GM19395 (cell line): ENCODE results near the gene NSUN2.
"Not testable (repeated sequence)": the region's sequence is repeated elsewhere in the genome, so short reads cannot be mapped to it uniquely, and the experiment has no call there.

Experiments
- ATAC-seq: cut with Tn5 transposase; IDR thresholded peaks from one replicate; pipeline ENCODE4 v1.9.1; 2021; ENCODE audit warnings: mild to moderate bottlenecking, moderate library complexity; ENCODE audit not compliant: unreplicated experiment

Gene NSUN2

DNA sequence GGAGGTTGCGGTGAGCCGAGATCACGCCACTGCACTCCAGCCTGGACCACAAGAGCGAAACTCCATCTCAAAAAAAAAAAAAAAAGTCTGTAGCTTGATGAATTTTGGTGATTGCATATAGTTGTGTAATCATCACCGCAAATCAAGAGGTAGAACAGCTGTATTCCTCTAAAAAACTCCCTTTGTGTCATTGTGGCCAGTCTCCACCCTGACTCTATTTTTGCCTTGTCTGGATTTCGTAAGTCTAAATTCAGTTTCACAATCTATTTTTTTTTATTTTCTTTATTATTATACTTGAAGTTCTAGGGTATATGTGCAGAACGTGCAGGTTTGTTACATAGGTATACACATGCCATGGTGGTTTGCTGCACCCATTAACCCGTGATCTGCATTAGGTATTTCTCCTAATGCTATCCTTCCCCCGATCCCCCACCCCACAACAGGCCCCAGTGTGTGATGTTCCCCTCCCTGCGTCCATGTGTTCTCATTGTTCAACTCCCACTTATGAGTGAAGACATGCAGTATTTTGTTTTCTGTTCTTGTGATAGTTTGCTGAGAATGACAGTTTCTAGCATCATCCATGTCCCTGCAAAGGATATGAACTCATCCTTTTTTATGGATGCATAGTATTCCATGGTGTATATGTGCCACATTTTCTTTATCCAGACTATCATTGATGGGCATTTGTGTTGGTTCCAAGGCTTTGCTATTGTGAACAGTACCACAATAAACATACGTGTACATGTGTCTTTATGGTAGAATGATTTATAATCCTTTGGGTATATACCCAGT, 12.9 kb upstream of the NSUN2 start:
- ATAC-seq = not testable (repeated sequence)

- no peak for ATAC-seq
These were observed 12.0 kb upstream of the NSUN2 start for GRCh38 chr5:6644794-6645241.

GRCh38 chr5:6642655-6643054, 9.8 kb upstream of the NSUN2 start:
- no peak for ATAC-seq

GRCh38 chr5:6638236-6638635, 5.4 kb upstream of the NSUN2 start:
- no peak for ATAC-seq

DNA sequence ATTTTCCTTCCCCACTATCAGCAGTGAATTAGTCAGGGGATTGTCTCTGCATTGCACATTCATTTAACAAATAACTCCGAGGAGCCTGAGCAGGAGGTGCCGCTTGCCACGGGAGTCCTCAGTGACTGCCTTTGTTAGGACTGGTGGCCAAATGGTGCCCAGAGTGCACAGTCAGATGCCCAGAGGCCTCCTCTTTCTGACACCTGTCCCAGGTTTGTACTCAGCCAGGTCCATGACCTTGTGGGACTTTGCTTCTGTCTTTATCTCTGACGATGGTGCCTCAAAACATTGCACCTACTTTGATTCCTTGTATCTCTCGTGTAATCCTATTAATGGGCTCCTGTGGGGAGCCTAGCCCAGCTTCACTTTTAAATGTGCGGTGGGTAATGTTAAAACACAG, 4.7 kb upstream of the NSUN2 start:
- no peak for ATAC-seq

DNA sequence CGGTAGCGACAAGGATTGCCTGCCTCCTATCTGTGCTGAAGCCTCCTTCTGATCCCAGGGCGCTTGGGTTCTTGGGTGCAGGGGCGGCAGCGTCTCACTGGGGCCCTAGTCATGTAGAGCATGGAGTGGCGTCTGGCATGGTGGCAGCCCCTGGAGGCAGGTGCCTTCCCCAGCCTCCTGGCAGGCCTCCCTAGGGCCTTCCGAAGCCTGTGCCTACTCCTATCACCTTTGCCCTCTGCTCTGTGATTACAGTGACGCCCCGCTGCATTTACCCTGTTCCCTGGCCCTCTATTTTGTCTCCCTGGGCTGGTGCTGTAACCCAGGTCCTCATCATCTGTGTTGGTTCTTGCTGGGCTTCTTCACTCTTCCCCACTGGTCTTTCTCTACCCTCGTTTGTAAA, 4.2 kb upstream of the NSUN2 start:
- no peak for ATAC-seq

GRCh38 chr5:6636293-6636692, 3.4 kb upstream of the NSUN2 start:
- ATAC-seq = no peak

DNA sequence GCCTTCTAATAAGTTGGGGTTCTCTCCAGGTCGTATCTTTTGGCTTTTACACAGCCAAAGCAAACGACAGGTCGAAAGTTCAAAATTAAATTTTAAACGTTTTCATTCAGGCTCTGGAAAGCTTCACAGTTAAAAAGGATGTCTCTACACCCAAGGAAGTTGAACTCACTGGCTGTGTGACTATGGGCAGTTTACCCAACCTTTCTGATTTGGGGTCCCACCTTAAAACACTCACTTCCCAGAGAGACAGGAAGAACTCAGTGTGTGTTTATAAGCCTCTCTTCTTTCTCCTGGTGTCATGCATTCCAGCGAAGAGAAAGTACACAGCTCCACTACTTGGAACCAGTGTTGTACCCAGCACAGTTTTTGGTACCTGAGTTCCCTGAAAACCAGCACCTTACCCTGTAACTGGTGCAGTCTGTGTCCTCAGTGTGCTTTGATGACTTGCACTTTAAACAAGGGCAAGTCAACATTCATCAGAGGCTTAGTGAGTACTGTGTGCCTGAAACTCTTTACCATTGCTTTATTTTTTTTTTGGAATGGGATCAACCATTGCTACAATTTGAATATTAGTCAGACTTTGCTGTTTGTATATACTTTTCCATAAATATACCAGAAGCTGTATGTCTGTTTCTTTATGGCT, 2.1 kb upstream of the NSUN2 start:
- no peak for ATAC-seq

- no peak for ATAC-seq
These were observed 1.5 kb upstream of the NSUN2 start for GRCh38 chr5:6634306-6634705.

- ATAC-seq = peak; percentile 58
These were observed 813 bp upstream of the NSUN2 start for GRCh38 chr5:6633469-6634245.

DNA sequence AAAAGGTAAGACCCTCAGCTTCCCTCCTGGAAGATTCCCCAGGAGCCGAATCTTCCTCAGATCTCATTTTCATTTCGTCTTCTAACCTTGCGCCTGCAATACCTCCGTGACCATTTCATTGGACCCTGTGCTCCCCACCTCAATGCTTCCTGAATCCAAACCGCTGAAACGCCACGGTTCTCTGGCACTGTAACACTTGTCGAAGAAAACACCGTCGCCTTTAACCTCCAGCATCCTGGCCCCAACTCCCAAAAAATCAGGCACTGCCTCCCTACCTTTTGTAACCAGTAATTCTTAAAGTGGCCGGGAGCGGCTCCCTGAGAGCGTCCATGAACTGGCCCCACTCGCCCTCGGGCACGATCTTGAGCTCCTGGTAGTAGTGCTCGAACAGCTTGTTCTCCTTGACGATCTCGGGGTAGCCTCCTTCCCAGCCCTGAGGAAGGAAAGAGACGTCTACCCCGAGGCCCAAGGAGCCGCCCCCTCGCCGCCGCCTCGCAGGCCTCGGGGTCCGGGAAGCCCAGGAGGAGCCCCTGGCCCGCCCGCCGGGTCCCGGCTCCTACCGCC, 438 bp downstream of the NSUN2 start:
- ATAC-seq = peak; percentile 25

- no peak for ATAC-seq
These were observed 1.4 kb downstream of the NSUN2 start for GRCh38 chr5:6631441-6631840.

DNA sequence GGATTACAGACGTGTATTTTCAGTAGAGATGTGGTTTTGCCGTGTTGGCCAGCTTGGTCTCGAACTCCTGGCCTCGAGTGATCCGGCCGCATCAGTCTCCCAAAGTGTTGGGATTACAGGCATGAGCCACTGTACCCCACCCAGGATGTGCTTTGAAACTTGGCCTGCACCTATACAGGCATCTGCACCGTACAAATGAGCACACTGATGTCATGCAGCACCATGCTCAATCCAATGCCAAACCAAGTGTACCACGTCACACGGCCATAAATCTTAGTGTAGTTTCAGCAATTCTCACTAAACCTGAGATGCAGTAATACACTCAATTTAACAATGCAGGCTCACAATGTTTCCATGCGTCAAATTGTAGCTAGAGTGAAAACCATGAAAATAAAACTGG, 6.3 kb downstream of the NSUN2 start:
- no peak for ATAC-seq

GRCh38 chr5:6623941-6624340, 8.9 kb downstream of the NSUN2 start:
- ATAC-seq = no peak

GRCh38 chr5:6623228-6623627, 9.6 kb downstream of the NSUN2 start:
- no peak for ATAC-seq

GRCh38 chr5:6616632-6617031, 16.2 kb downstream of the NSUN2 start:
- no peak for ATAC-seq

DNA sequence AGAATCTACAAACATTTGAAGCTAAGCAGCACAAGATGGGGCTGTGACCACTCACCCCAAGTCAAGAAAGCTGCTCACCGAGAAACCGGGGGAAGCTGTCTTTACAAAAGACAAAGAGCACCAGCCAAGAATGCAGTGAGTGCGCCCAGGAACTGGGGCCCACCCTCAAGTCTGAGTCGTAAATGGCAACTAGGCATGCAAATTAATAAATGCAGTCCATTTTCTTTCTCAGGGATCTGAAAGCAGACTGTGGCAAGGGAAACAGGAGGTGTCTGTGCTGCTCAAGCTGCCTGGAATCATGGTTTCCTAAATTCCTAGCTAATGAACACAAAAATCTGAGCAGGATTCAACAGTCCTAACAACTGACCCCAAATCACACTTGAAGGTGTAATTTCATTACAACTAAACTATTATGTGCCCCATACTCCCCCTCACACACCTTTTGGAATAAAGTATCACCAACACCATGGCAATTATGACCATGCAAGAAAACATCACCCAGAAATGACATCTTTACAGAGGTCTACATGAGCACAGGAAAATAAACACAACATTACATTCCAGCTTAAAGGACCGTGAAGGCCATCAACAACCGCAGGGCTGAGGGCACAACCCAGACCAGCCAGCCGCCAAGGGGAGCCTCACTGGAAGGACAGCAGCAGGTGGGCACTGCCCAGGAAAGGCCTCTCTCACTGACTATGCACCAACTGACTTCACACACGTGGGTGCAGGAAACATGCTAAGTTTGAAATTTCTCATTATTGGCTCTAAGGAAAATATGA, 17.6 kb downstream of the NSUN2 start:
- no peak for ATAC-seq

GRCh38 chr5:6611334-6612256, 21.2 kb downstream of the NSUN2 start:
- no peak for ATAC-seq

DNA sequence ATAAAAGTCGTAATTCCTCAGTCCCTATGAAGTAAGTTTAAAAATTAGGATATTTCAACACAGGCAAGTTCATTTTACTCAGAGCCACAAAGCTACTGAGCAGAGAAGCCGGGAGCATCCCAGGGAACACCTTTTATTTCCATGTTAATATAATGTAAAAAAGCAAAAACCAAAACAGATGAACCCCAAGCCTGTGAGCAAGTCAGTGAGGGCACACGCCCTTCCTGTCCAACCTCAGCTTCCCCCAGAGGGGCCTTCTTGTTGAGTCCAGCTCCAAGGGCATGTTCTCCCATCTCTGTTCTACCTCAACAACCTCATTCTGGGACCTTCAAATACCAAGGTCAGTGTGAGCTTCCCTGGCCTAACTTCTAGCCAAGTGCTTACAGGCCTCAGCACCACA, 24.8 kb downstream of the NSUN2 start:
- ATAC-seq = no peak

DNA sequence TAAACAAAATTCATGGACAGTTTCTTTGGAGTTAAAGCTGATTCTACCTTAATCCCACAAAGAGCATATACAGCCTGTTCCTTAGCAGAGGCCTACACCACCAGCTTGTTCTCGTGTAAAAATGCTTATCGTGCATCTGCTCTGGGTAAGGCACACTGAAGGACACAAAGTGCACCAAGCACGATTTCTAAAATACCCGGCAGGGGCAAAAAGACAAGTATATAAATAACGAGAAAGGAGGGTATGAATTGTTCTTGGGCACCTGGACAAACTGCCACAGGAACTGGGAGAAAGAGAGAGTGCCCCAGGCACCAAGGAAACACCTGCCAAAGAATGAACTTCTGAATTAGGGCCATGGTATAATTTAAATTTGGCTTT, 25.3 kb downstream of the NSUN2 start:
- ATAC-seq = no peak
